GM19240 (cell line): ENCODE measurements around the gene CAV3.
"Not testable (repeated sequence)": the region's sequence is repeated elsewhere in the genome, so short reads cannot be mapped to it uniquely, and the experiment has no call there.

Experiments used
- DNase-seq: peaks from one replicate; pipeline ENCODE4 v3.0.0; 2011; ENCODE audit warnings: low spot score; ENCODE audit not compliant: insufficient read length

The CAV3 gene

GRCh38 chr3:8733332-8734094 lies at the start of gene CAV3:
CAV3 (plus strand) TSS chr3:8733802; CDS start chr3:8733877, 75 bp downstream.
- no peak for DNase-seq

DNA sequence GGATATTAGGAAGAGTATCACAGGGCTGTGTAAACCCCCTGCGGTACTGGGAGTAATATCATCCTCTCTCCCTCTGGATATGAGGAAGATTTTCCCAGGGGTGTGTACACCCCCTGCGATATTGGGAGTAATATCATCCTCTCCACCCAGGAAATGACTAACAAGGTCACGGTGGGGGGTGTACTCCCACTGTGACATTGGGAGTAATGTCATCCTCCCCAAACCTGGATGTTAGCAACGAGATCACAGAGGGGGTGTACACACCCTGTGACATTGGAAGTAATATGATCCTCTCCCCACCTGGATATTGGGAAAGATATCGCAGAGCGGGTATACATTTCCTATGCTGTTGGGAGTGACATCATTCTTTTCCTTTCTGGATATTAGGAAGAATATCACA lies 48.6 kb upstream of the CAV3 start:
- not testable (repeated sequence) for DNase-seq

GRCh38 chr3:8691295-8691694 lies 42.3 kb upstream of the CAV3 start:
- not testable (repeated sequence) for DNase-seq

- no peak for DNase-seq
These were observed 31.0 kb upstream of the CAV3 start for GRCh38 chr3:8702560-8702959.

DNA sequence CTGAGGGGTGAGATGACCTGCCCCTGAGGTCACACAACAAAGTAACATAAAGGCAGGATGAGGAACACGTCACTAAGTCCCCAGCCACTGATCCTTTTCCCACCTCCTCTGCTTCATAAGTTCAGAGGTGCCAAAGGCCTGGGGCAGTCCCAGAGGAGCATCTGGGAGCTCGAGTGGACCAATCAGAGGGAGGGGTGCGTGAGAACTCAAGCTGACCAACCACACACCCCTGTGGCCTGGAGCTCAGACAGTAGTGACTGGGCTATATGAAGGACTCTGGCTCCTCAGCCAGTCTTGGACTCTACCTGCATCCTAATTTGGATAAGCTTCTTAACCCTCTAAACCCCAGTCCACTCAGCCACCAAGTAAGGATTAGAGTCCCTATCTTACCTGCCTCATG lies 28.0 kb upstream of the CAV3 start:
- no peak for DNase-seq

DNA sequence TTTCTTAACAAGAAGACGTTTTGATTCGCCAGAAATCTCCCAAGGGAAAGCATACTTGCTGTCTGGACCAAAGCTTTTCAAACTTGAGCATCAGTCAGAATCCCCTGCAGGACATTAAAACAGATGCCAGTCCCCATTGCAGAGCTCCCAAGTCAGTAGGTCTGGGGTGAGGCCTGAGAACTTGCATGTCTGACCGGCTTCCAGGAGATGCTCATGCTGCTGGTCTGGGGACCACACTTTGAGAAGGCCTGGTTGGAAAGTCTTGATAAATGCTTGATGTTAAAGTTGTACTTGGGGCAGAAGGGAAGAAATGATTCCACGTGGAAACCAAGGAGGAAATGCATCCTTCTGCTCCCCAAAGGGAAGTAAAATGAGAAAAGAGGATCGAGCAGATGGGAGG lies 24.3 kb upstream of the CAV3 start:
- no peak for DNase-seq

GRCh38 chr3:8709801-8710507 lies 23.6 kb upstream of the CAV3 start:
- no peak for DNase-seq

- no peak for DNase-seq
These were observed 21.3 kb upstream of the CAV3 start for GRCh38 chr3:8712045-8712907.

GRCh38 chr3:8712908-8713255 lies 20.7 kb upstream of the CAV3 start:
- DNase-seq = no peak

DNA sequence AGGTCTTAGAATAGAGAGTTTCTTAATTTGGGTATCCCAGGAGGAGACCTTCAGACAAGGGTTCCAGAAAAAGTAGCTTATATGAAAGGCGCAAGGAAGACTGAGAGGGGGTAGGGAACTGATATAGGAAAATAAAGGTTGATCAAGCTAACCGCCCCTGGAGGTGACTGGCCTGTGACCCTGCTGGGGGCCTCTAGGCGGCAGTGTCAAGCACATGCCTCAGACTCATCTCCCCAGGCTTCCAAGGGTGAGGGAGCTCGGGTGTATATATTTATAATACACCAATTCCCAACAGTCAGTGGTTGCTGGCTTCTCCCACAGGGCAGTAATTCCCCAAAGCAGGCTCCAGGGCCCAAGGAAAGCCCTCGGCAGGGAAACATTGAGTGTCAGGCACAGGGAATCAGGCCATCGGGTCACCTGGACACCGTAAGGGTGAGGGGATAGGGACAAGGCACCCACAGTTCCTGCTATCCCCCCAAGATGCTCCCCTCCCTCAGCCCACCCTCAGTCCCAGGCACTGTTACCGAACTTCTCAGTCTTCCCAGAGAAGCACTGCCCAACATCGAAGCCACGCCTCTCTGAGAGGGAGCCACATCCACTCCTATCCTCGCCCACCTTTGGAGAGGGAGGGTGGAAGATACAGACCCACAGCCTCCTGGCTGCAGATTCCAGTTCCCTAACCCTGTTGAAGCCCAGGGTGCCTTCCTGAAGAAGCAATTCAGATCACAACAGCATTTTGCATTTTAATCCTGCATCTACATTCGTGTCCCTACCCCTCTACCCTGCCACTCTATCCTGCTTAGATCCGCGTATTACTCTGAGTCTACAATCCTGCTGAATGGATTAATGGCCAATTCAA lies 19.5 kb upstream of the CAV3 start:
- no peak for DNase-seq

GRCh38 chr3:8715757-8716156 lies 17.8 kb upstream of the CAV3 start:
- not testable (repeated sequence) for DNase-seq

DNA sequence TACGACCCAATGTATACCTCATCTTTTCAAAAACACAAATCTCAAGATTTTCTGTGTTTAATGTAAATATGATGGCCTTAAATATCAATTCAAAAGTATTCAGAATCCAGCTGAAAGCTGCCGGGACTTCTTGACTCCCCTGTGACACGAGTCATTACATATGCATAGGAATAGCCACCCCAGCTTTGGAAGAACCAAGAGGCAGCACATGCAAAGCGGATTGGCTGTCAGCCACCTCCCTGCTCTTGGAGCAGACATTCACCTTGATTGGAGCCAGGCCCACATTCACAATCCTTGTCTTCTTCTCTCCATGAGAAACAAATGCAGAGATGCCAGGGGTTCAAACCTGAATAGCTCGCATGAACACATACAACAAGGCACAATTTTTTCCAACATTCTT lies 10.8 kb upstream of the CAV3 start:
- DNase-seq = no peak

DNA sequence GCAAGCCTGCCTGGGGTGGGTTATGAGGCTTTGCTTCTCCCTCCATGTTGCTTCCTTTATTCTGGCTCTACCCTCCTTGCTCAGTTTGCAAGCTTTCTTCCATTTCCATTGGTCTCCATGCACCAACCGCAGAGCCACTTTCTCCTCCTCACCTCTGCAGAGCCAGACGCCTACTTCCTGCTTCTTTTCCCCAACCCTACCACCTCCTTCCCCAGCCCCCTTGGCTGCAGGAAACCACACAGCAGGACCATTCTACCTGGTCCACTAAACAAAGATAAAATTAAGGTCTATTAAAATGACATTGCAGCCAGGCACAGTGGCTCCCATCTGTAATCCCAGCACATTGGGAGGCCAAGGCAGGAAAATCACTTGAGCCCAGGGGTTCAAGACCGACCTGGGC lies 10.0 kb upstream of the CAV3 start:
- no peak for DNase-seq

- no peak for DNase-seq
These were observed 9.4 kb upstream of the CAV3 start for GRCh38 chr3:8724108-8724752.

DNA sequence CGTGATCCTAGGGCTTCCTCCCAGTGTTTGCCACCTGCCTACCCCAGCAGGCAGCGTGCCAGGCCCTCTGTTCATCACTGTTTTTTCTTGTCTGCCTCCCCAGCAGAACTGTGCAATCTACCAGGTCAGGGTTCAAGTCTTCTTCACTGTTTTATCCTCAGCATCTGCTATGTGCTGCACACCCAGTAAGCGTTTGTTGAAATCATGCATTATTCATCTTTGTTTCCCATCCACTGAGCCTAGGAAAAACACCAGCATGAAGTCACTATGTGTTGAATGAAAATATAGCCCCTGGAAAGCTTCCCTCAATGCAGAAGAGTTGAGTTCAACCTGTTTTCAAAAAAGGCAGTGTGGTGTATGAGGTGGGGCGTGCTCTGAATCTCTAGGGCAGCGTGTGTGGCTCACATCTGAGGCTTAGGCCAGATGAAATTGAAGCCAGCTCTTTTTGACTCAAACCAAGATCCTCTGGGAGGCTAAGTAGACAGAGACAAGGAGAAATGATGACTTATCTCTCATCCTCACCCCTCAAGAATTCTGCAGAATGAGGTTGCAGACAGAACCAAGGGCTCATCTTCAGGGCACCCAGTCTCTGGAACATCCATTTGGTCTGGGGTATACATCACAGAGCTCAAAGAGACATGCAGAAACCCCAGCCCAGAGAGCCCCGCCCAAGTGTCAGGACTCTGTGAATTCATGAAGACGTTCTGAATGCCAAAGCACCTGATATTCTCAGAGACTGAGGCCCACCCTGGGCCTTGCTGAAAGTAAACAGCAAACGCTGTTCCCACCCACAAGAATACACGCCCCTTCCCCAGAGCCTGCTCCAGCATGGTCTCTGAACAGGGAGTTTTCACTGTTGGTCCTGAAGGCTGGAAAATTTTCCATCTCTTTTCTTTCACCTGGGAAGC lies 5.7 kb upstream of the CAV3 start:
- no peak for DNase-seq

- DNase-seq = no peak
These were observed 4.1 kb upstream of the CAV3 start for GRCh38 chr3:8729479-8729878.

DNA sequence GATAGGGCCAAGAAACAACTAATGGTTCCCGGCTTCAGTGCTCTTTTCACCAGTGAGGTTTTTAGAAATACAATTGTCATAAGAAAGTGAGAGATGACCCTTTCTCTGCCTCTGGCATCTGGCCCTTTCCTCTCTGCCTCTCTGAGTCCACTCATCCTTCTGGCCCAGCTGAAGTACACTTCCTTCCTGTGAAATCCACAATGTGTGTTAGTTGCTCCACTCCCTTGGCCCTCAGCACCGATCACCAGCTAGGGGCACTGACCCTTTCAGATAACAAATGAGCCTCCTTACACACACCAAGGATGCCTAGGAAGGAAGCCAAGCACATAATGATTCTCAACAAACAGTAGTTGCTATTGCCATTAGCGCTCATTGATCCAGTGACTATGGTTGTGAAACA lies 2.9 kb upstream of the CAV3 start:
- DNase-seq = no peak

DNA sequence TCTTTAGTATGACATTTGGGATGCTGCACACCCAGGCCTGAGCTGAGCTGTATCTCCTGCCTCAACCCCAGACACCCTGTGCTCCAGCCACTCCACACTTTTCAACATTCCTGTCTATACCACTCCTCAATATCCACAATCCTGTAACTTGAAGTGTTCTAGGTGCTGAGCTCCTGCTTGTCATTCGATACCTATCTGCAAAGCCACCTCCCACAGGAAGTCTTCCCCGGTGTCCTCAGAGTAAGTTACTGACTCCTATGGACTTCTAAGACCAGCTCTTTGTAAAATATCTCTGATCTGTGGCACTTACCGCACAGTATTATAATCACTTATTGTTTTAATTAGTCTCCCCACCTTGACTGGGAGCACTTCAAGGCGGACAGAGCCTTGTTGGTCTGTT lies 1.2 kb upstream of the CAV3 start:
- no peak for DNase-seq

DNA sequence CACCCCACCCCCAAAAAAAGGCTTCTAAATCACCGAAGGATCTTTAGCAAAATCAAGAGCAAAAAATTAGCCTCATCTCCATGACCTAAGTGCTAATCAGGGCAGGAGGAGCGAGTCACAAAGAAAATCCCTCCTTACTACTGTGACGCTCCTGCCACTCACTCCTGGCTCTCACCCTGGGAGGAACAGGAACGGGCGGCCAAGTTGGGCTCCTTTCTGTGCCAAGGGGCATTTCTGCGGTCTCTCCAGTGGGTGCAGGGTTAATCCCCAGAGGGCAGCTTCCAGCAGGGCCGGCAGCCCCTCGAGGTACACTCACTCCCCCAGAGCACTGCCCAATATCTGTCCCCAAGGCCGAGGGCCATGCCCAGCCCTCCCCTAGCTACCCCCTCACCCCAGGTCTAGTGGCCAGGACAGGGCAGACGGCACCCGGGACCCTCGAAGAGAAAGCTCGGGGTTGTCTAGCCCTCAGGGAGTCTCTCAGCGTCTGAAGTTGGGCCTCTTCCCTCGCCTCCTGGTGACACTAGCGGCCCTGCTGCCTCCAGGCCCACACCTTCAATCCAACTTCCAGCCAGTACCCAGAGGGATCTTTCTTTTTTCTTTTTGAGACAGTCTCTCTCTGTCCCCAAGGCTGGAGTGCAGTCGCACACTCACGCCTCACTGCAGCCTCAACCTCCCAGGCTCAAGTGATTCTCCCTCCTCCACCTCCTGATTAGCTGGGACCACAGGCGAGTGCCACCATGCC lies 706 bp downstream of the CAV3 start:
- DNase-seq = no peak
